ENCODE measurements around the gene PHACTR3.
"Not testable (repeated sequence)": the region's sequence is repeated elsewhere in the genome, so short reads cannot be mapped to it uniquely, and the experiment has no call there.

The PHACTR3 gene

DNA sequence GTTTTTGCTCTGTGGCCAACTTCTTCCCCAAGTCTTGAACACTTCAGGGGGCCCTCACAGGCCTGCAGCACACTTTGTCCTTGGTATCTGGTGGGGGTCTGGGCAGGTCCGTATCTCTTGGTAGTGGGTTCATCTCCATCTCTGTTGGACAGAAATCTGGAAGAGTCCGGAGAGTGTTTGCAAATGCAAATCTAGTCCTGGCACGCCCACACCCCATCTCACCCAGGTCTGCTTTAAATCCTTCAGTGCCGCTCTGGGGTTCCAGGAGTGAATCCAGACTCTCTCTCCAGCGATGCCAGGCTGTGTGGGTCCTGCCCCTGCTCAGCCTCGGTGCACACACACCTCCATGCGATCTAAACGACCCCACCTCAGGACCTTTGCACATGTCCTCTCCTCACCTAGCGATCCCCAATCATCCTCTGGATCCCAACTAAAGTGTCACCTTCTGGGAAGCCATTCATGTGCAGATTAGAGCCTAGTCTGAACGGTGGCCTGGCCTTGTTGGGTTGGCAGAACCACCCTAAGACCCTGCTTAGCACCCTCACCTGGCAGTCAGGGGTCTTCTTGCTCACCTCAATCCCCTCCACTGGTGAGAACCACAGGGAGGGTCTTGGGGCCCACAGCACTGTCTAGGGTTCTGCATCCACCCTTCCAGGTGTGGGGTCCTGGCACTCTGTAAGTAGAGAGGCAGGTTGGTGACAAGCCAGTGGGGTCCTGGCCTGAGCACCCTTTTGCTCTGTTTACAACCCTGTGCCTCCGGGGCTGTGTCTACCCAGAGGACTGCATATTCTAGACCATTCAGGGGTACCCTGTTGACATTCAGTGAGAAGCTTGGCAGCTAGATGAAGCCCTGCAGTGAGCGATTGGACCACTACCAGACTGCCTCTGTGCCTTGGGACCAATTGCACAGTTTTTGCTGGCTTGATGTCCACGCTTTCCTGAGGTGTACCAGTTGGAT, 228.3 kb downstream of the PHACTR3 start:
- DNase-seq: no peak

DNA sequence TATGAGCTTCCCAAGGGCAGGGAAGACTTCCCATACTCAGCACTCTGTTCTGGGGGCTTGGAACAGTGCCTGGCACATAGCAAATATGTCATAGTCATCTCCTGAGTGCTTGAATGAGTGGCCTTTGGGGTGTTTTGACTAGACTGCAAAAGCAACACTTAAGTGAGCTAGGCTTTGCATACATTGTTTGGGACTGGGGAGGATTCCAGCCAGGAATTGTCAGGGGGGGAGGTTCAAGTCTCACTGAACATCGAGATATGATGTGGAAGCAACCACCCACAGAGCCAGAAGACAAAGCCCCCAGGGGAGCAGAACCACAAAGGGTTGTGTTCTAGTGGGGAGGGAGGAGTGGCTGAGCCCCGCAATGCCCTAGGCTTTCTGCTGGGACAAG, 230.7 kb downstream of the PHACTR3 start:
- no peak for DNase-seq

DNA sequence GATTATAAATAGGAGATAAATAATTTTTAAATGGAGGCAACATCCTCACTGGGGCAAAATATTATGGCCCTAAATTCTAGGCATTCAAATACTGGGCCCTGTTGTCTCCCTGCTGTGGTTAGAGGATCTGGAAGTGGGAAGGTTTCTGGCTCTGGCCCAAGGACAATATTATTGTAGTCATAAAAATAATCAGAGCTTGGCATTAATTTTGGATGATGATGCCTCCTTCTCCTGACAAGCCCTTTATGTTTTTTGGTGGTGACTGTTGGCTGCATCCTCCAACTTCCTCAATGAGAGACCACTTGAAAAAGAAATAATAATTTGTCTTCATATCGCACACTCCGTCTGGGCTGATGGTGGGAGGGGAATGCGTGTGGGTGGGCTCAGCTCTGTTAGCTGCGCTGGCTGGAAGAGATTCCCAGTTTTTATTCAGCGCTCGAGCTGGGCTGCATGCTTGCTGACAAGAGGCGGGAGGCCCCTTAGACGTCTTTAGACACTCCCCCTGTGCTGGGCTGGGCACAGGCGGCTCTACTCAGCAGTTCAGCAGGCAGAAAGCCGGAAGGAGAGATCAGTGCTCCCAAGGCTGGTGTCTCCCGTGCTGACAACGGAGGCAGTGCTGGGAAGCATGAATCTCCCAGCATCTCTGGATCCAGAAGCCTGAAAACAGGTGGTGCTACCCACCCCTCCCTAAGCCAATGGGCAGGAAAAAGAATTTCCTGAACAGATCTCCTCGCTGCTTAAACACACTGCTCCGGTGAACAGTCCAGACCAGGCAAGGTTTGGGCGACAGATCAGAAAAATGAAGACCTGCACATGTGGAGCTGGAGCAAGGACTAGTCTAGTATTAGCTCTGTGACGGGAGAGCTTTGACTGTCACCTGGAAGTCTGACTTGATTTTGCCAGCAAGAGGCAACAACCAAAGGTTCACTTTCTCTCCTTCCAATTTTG, 231.4 kb downstream of the PHACTR3 start:
- DNase-seq: no peak

DNA sequence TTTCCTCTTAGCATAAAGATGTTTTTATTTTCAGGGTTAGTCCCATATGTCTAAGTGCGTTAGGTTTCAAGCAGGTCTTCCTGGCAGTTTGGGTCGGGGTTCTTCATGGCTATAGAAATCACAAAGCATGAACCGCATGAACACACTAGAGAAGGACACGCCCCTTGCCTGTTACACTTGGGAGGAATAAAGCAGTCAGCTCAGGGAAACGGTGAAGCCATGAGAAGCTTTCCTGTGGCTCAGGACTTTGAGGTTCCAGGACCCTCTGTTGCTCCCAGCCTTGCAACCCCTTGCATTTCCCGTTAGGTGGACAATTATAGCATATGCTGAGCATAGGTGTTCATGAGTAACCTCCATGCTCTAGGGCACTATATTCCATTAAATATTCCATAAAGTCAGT, 232.4 kb downstream of the PHACTR3 start:
- no peak for DNase-seq

DNA sequence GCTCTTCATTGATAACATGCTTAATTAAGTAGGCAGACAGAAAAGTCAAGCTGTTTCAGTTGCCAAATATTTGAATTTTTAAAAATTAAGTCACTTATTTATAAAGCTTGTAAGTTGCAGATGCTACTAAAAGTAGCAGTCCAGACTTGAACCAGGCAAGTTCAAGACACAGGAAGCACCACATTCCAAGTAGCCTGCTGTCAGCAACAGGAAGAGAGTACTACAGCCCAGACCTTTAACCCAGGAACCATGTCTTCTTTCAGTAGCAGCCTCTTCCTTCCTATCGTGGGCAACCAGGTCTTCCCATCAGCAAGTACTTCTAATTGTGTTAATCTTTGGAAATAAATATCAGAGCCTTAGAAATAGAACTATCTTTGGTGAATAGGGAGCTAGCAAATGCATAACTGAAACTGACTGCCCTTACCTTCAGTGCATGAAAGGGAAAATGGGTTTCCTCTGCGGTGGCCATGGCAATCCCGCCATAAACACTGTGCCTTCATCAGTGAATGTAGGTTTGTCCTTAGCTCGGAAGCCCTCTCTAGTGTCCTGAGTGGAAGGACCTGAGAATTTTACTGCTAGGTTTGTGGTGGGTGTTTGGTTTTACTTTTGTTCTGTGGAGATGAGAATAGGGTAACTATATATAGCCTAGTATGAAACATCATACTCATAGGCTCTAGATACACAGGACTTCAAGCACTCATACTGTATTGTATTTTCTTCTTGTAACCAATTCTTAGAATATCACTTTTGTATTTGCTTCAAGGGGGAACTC, 233.5 kb downstream of the PHACTR3 start:
- DNase-seq: no peak

DNA sequence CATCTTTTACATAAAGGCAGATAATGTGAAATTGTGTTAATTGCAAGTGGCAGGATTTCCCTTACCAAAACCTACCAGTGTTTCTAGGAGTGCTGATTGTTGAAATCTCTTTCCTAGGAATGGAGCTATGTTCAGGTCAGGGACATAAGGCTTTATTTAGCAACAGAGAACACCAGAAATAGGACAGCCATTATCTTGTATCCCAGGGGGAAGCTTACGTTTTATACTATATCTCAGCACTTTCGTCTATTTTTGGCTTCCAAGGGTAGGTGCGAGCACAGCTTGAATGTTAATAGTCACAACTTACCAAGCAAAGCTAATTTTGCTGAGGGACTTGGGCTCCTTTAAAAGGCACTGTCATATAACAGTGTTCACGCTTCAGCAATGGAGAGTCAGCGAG, 235.1 kb downstream of the PHACTR3 start:
- DNase-seq: no peak

DNA sequence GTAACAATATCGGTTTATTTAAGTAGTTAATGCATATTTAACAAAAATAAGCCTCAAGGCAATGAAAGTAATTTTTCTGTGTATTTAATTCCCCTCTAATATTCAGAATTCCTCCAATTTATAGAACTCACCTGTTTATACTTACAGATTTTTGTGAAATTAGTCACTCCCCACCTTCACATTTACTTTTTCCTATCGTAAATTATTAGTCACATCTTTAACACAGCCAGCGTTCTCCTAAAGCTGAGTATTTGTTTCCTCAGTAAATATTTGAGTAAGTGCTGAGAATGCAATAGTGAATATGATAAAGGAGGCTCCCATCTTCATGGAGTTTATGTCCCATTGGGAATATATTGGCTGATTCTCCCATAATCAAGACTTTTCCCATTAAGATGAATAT, 241.1 kb downstream of the PHACTR3 start:
- DNase-seq: no peak

DNA sequence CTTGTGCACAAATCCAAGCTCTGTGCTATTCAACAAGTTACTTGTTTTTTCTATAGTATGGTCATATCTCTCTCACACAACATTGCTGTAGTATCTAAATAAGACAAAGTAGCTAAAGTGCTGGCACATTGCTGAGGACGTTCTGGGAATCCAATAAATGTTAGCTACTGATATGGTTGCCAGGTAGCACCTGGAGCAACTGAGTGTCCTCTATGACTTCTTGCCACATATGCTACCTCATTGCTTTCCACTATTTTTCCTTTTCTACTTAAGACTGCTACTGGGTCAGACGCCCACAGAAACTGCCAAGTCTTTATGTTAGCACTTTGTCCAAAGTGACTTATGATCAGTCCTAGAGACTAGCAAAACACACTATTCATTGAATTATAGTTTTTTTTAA, 243.8 kb downstream of the PHACTR3 start:
- DNase-seq: no peak

DNA sequence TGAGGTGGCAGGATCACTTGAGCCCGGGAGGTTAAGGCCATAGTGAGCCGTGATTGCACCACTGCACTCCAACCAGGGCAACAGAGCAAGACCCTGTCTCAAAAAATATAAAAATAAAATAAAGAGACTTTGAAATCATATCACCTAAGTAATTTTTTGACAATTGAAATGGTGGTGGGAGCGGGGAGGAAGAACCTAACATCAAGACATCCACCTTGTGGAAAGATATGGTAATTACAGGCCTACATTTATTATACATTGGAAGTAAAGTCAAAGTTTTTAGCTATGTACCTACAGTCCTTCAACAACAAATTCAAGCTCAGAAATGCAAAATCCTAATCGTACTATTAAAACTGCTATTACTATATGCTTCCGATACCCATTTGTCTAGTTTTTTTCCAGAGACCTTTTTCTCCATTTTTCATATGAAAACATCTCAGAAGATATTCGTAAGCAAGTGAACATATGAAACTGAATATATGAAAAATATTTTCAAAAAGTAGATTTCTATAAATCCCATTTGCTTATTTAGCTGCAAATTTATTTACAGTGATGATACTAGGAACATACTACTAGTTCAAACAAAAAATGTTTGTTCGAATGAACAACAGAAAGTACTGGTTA, 245.8 kb downstream of the PHACTR3 start:
- no peak for DNase-seq

DNA sequence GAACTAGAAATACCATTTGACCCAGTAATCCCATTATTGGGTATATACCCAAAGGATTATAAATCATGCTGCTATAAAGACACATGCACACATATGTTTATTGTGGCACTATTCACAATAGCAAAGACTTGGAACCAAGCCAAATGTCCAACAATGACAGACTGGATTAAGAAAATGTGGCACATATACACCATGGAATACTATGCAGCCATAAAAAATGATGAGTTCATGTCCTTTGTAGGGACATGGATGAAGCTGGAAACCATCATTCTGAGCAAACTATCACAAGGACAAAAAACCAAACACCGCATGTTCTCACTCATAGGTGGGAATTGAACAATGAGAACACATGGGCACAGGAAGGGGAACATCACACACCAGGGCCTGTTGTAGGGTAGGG, 252.2 kb downstream of the PHACTR3 start:
- not testable (repeated sequence) for DNase-seq

DNA sequence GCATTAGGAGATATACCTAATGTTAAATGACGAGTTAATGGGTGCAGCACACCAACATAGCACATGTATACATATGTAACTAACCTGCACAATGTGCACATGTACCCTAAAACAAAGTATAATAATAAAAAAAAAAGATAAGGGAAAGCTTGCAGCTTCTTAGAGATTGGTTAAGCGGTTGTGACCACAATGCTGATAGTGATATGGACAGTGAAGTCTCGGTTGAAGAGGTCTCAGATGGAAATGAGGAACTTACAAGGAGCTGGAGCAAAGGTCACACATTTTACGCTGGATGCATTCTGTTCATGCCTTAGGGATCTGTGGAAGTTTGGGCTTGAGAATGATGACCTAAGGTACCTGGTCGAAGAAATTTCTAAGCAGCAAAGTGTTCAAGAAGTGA, 252.6 kb downstream of the PHACTR3 start:
- DNase-seq: not testable (repeated sequence)

DNA sequence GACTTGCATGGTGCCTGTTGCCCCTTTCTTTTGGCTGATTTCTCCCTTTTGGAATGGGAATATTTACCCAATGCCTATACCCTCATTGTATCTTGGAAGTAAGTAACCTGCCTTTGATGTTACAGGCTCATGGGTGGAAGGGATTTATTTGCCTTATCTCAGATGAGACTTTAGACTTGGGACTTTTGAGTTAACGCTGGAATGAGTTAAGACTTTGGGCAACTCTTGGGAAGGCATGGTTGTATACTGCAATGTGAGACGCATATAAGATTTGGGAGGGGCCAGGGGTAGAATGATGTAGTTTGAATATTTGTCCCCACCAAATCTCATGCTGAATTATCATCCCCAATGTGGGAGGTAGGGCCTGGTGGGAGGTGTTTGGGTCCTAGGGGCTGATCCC, 253.6 kb downstream of the PHACTR3 start:
- DNase-seq: no peak

DNA sequence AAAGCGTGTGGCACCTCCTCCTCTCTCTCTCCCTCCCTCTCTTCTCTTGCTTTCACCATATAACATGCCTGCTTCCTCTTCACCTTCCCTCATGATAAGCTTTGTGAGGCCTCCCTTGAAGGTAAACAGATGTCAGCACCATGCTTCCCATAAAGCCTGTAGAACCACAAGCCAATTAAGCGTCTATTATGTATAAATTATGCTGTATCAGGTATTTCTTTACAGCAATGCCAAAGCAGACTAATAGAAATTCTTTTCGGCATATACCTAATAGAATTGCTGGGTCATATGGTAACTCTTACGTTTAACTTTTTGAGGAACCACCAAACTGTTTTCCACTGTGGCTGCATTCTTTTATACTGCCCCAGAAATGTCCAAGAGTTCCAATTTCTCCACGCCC, 254.1 kb downstream of the PHACTR3 start:
- no peak for DNase-seq

DNA sequence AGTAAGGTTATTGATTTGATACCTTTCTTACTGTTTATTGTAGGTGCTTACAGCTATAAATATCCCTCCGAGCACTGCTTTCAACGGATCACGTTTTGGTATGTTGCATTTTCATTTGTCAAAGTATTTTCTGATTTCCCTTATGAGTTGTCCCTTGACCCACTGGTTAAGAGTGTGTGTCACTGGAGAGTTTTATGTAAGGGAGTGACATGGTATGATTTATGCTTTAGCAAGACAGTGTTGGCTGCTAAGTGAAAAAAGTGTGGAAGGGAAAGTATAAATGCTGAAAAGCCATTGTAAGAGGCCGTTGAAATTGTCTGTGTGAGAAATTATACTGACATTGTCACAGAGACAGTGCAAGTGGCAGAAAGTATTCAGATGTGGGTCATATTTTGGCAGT, 257.1 kb downstream of the PHACTR3 start:
- no peak for DNase-seq

DNA sequence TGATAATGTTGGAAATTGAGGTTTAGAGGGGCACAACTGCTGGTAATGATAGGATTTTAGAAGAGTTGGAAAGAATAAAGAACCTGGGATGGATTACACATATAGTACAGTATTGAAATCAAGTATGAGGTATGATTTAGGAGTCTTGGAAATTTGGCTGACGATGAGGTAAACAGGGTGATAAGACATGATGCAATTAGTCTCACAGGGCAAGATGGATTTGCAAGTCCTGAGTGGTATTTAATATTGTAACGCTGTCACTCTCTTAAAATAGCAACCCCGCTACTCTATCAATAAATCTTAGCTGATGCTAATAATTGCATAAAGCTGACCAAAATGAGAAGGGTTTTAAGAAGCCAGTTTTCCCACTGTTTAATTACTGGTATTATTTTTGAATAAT, 258.7 kb downstream of the PHACTR3 start:
- DNase-seq: no peak

DNA sequence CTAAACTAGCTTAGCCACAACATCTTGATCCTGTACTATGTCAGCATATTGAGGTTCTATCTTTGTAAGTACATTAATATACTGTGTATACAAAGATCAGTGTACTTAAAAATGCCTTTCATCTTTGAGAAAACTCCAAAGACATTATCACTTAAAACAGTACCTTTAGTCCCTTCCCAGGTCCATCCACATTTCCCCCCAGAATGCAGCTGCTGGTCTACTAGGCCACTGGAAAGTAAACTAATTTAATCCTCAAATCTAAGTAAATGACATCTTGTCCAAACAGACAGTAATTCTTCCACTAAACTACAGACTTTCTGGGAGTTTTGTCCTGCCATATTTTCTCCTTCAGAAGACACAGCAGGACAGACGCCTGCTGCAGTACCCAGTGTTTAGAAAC, 260.4 kb downstream of the PHACTR3 start:
- no peak for DNase-seq

DNA sequence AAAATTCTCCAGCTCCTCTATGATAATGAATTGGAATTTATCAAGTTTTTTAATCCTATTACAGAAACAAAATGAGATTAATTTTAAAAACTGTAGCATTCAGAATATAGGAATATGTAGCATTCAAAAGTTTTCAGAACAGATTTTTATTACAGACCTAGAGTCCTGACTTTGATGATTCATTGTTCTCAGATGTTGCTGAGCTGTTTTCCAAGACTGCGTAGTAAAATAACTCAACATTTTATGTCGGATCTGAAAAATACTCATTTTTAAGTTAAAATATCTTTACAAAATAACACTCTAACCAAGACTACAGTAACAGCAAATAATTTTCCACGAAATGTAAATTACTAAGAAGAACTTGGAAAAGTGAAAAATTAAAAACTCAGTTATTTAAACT, 262.0 kb downstream of the PHACTR3 start:
- no peak for DNase-seq

DNA sequence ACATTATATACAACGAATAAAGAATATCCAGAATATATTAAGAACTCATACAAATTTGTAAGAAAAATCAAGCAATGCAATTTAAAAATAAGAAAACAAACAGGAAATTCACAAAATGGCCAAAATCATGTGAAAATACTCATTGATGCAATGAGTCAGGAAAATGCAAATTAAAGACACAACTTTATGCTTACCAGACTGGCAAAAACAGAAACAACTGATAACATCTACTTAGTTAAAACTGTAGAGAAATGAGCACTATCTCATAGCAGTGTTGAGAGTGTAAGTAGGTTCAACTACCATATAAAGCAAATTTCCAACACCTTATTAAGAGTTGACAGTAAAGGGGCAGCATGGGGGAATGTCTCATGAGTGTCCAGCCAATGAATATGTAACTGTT, 266.8 kb downstream of the PHACTR3 start:
- DNase-seq: no peak

DNA sequence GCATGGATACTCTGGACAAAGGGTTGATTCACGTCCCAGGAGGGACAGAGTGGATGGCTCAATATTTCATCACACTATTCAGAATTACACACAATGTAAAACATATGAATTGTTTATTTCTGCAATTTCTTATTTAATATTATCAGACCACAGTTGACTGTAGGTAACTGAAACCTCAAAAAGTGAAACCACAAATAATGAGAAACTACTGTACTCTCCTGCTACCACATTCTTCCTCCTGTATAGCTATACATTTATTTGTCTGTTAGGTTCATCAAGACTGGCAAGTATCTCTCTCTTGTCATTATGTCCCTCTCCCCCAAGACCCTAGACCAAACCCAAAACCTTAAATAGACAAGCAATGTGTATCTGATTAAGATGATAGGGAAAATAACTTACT, 269.1 kb downstream of the PHACTR3 start:
- DNase-seq: no peak

DNA sequence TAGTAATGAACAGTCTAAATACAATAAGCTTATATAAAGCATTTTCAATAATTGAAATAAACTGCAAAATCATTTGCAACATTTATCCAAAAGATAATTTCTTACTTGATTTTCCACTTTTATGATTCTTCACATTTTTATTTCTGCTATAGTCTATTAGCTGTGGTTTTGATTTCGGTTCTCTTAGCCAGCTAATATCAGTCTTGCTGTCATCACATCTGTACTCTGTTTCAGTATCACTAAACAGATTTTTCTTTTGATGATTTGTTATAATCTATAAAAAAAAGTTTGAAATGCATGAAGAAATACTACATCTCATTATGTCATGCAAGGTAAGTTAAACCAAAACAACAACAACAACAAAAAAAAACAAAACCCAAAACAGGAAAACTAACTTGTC, 275.9 kb downstream of the PHACTR3 start:
- no peak for DNase-seq

DNA sequence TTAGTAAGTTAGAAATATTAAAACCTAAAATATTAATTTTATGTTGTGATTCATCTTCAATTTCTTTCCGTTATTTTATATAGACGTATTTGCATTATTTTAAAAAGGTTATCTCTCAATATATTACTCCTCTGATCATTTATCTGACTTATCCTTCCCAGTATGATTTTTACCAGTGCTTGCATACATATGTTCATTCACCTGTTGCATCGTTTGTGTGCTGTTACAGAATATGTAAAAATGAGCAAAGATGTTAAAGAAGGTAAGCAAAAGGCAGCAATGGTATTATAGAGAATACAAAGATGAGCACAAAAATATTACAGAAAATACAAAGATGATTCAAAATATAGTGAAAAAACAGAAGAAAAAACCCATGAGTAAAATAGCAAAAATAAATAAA, 280.2 kb downstream of the PHACTR3 start:
- DNase-seq: no peak

DNA sequence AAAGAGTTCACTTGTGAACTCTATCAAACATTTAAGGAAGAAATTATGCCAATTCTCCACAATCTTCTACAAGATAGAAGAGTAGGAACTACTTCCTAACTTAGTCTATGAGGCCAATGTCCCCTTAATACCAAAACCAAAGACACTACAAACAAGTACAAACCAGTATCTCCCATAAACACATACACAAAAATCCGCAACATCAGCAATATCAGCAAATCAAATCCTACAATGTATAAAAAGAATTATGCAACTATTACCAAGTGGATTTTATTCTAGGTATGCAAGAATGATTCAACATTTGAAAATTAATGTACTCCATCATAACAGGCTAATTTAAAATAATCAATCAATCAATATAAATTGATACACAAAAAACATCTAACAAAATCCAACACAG, 283.7 kb downstream of the PHACTR3 start:
- DNase-seq: no peak

DNA sequence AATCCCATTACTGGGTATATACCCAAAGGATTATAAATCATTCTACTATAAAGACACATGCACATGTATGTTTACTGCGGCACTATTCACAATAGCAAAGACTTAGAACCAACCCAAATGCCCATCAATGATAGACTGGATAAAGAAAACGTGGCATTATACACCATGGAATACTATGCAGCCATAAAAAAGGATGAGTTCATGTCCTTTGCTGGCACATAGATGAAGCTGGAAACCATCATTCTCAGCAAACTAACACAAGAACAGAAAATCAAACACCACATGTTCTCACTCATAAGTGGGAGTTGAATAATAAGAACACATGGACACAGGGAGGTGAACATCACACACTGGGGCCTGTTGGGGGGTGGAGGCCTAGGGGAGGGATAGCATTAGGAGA, 285.7 kb downstream of the PHACTR3 start:
- not testable (repeated sequence) for DNase-seq

Data from activated CD4-positive, alpha-beta T cell treated with anti-CD3 and anti-CD28 coated beads for 4 hours (primary cell).